GM10266 (cell line): Measurements from ENCODE around the gene ZEB1.
A peak's percentile ranks its signal among the peaks of the same experiment; 100 is the strongest.

ENCODE experiments used
- DNase-seq: peaks from one replicate; pipeline ENCODE4 v3.0.0; 2012; ENCODE audit errors: extremely low spot score
- CTCF ChIP-seq: IDR thresholded peaks from 2 replicates; pipeline ENCODE4 v1.5.1; 2012; ENCODE audit warnings: mild to moderate bottlenecking, low read depth; ENCODE audit not compliant: control insufficient read depth, insufficient read depth; ENCODE audit errors: missing control alignments

ZEB1 gene

GRCh38 chr10:31318854-31319601, at the start of gene ZEB1:
Gene ZEB1, plus strand, starts transcription at chr10:31319216. Its CDS starts 19 bp downstream, at chr10:31319235.
- peak; percentile 89 for DNase-seq
- peak; percentile 27 for TF ChIP-seq CTCF

GRCh38 chr10:31270954-31271353, 48.1 kb upstream of the ZEB1 start:
- no peak for DNase-seq
- no peak for TF ChIP-seq CTCF

- no peak for TF ChIP-seq CTCF
- no peak for DNase-seq
Observed at GRCh38 chr10:31272841-31273240, 46.2 kb upstream of the ZEB1 start.

- TF ChIP-seq CTCF: no peak
- DNase-seq: no peak
Observed at GRCh38 chr10:31273789-31274188, 45.2 kb upstream of the ZEB1 start.

GRCh38 chr10:31274310-31274709, 44.7 kb upstream of the ZEB1 start:
- DNase-seq: no peak
- no peak for TF ChIP-seq CTCF

GRCh38 chr10:31278279-31278941, 40.6 kb upstream of the ZEB1 start:
- DNase-seq: no peak
- no peak for TF ChIP-seq CTCF

- no peak for DNase-seq
- TF ChIP-seq CTCF: no peak
Observed at GRCh38 chr10:31280972-31281371, 38.0 kb upstream of the ZEB1 start.
